Muscle layer of duodenum (tissue), 2 donors: ENCODE measurements around the gene PLCB3.

Experiments
- H3K27ac ChIP-seq: one replicate; pipeline ENCODE4 v1.7.0; 2013; ENCODE audit warnings: mild to moderate bottlenecking, low read length
- H3K27me3 ChIP-seq: one replicate; pipeline ENCODE4 v1.7.0; 2013; ENCODE audit warnings: low read depth, mild to moderate bottlenecking, control low read depth, low read length
- H3K36me3 ChIP-seq, 2 donors: one replicate each; pipeline ENCODE4 v1.7.0; 2013; ENCODE audit warnings: low read length in 2 of 2, control low read depth in 1 of 2, mild to moderate bottlenecking in 1 of 2; ENCODE audit not compliant: insufficient read depth in 2 of 2, control insufficient read depth in 1 of 2
- H3K4me1 ChIP-seq, 2 donors: one replicate each; pipeline ENCODE4 v1.7.0; 2013; ENCODE audit warnings: low read length in 2 of 2, mild to moderate bottlenecking in 2 of 2, control low read depth in 1 of 2, moderate library complexity in 1 of 2; ENCODE audit not compliant: insufficient read depth in 2 of 2, control insufficient read depth in 1 of 2
- H3K4me3 ChIP-seq, 2 donors: one replicate each; pipeline ENCODE4 v1.7.0; 2013; ENCODE audit warnings: low read length in 2 of 2, low read depth in 1 of 2, mild to moderate bottlenecking in 1 of 2
- H3K9me3 ChIP-seq, 2 donors: one replicate each; pipeline ENCODE4 v1.7.0; 2013; ENCODE audit warnings: low read length in 2 of 2, control low read depth in 1 of 2, mild to moderate bottlenecking in 1 of 2; ENCODE audit not compliant: control insufficient read depth in 1 of 2
- donor health status: healthy.

PLCB3 gene

DNA sequence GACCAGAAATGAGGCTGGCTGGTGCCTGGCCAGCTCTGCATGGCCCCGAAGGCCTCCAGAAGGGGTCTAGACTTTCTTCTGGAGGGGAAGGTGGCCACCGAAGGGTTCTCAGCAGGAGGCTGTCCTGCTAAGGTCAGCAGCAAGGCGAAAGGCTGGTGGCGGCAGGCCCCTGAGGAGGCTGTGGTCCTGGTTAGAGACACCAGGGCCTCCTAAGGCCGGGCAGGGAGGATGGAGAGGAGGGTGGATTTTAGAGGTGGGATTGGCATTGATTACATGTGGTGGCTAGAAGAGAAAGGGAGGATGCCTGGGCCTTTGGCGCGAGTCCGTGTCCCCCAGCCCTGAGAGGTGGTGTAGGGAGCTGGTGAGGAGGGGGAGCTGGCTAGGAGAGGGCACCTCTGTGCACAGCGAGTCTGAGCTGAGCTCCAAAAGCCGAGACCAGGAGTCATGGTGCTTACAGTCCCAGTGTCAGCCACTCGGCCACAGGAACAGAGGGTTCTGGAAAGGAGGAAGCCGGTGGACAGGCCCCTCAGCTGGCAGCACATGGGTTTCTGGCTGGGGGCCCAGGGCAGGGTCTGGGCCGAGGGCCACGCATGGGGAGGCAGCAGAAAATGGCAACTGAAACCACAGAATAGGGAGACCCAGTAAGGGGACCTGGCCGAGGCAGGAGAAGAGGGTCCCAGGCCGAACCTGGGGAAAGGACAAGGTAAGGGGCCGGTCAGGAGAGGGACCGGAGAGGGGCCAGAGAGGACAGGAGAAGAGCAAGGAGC is 42.4 kb upstream of the PLCB3 start:
- Histone ChIP-seq H3K9me3 (no peaks in the 10 kb centered on the region), H3K4me1 (peaks cover 3 to 14% of the 10 kb centered on the region in 2 donors), H3K27ac (no peak overlapping the region), H3K27me3 (no peaks in the 10 kb centered on the region), H3K4me3 (no peak overlapping the region), H3K36me3 (peaks cover 3 to 23% of the 10 kb centered on the region in 2 donors)

- H3K36me3 ChIP-seq = peaks cover 0 to 17% of the 10 kb centered on the region in 2 donors
- no peak overlapping the region for H3K4me3 ChIP-seq
- H3K4me1 ChIP-seq = peaks cover 0 to 9% of the 10 kb centered on the region in 2 donors
- H3K27me3 ChIP-seq = no peaks in the 10 kb centered on the region
- H3K9me3 ChIP-seq = no peaks in the 10 kb centered on the region
- H3K27ac ChIP-seq = no peak overlapping the region
Observed at GRCh38 chr11:64209563-64209843, 41.8 kb upstream of the PLCB3 start.

DNA sequence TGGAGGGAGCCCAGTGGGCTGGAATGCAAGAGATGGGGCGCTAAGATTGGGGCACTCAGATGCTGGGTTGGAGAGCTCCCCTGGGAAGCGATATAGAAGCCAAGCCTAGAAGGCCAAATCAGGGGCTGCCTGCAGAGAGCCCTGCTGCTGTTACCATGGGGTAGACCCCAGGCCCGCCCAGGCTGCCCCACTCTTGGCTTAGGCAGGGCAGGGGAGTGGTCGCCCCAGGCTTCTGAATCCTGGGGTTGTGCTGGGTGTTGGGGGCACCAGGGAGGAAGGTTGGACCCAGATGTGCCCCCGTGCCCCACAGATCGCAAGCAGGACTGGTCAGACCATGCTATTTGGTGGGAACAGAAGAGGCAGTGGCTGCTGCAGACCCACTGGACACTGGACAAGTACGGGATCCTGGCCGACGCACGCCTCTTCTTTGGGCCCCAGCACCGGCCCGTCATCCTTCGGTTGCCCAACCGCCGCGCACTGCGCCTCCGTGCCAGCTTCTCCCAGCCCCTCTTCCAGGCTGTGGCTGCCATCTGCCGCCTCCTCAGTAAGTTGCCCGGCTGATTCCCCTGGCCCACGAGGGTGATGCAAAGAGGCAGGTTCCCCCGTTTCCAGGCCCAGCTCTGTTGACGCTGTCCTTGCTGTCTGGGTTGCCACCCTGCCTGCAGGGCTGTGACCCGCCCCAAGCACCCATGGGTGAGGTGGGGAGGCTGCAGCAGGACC is 40.9 kb upstream of the PLCB3 start:
- H3K9me3 ChIP-seq = no peaks in the 10 kb centered on the region
- peaks cover 0 to 15% of the 10 kb centered on the region in 2 donors for H3K36me3 ChIP-seq
- H3K4me3 ChIP-seq = no peak overlapping the region
- no peak overlapping the region for H3K27ac ChIP-seq
- peaks cover 0 to 5% of the 10 kb centered on the region in 2 donors for H3K4me1 ChIP-seq
- no peaks in the 10 kb centered on the region for H3K27me3 ChIP-seq

- H3K9me3 ChIP-seq = no peaks in the 10 kb centered on the region
- H3K4me1 ChIP-seq = peaks cover 0 to 5% of the 10 kb centered on the region in 2 donors
- peaks cover 0 to 8% of the 10 kb centered on the region in 2 donors for H3K36me3 ChIP-seq
- no peaks in the 10 kb centered on the region for H3K27me3 ChIP-seq
- H3K27ac ChIP-seq = no peak overlapping the region
- H3K4me3 ChIP-seq = no peak overlapping the region
Observed at GRCh38 chr11:64211181-64211872, 40.0 kb upstream of the PLCB3 start.

DNA sequence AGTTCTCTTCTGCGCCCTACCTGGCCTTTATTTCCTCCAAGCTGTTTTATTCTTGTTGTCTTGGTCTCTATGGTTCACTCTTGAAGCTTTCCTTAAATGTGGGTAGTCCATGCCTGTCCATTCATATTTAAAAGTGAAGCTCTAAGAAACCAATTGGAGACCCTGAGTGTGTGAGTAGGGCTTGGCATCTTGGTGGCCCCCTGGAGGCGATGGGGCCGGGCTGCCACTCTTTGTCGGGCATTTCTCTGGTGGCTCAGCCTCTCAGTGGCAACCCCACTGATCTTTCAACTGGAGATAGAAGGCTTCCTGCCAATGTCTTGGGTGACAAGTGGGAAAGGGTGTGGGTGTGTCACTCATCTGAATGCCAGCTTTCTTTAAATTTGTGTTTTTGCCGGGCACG is 34.5 kb upstream of the PLCB3 start:
- Histone ChIP-seq H3K4me1 (no peaks in the 10 kb centered on the region), H3K36me3 (peaks cover 3 to 16% of the 10 kb centered on the region in 2 donors)

GRCh38 chr11:64218628-64219353 is 32.5 kb upstream of the PLCB3 start:
- Histone ChIP-seq H3K4me3 (no peak overlapping the region), H3K4me1 (no peaks in the 10 kb centered on the region), H3K27ac (no peak overlapping the region), H3K9me3 (no peaks in the 10 kb centered on the region), H3K36me3 (peaks cover 3 to 16% of the 10 kb centered on the region in 2 donors), H3K27me3 (no peaks in the 10 kb centered on the region)

More for the DNA sequence above, 34.5 kb upstream of the PLCB3 start:
- Histone ChIP-seq H3K27me3 (no peaks in the 10 kb centered on the region), H3K27ac (no peak overlapping the region), H3K4me3 (no peak overlapping the region), H3K9me3 (no peaks in the 10 kb centered on the region)

- Histone ChIP-seq H3K36me3 (peaks cover 3 to 16% of the 10 kb centered on the region in 2 donors), H3K4me1 (no peaks in the 10 kb centered on the region), H3K9me3 (no peaks in the 10 kb centered on the region), H3K27me3 (no peaks in the 10 kb centered on the region), H3K4me3 (no peak overlapping the region), H3K27ac (no peak overlapping the region)
Observed at GRCh38 chr11:64219354-64219684, 32.0 kb upstream of the PLCB3 start.

- H3K36me3 ChIP-seq = peaks cover 3 to 16% of the 10 kb centered on the region in 2 donors
- no peaks in the 10 kb centered on the region for H3K27me3 ChIP-seq
- H3K4me3 ChIP-seq = no peak overlapping the region
- H3K9me3 ChIP-seq = no peaks in the 10 kb centered on the region
- no peak overlapping the region for H3K27ac ChIP-seq
- H3K4me1 ChIP-seq = no peaks in the 10 kb centered on the region
Observed at GRCh38 chr11:64219755-64220154, 31.6 kb upstream of the PLCB3 start.

- Histone ChIP-seq H3K9me3 (no peaks in the 10 kb centered on the region), H3K27me3 (no peaks in the 10 kb centered on the region), H3K36me3 (peaks cover 3 to 16% of the 10 kb centered on the region in 2 donors), H3K4me3 (no peak overlapping the region), H3K4me1 (peaks cover 0 to 4% of the 10 kb centered on the region in 2 donors), H3K27ac (no peak overlapping the region)
Observed at GRCh38 chr11:64220271-64220670, 31.1 kb upstream of the PLCB3 start.

GRCh38 chr11:64220798-64221197 is 30.5 kb upstream of the PLCB3 start:
- Histone ChIP-seq H3K27ac (no peak overlapping the region), H3K4me3 (no peak overlapping the region), H3K27me3 (no peaks in the 10 kb centered on the region), H3K36me3 (peaks cover 3 to 16% of the 10 kb centered on the region in 2 donors), H3K4me1 (peaks cover 0 to 8% of the 10 kb centered on the region in 2 donors), H3K9me3 (no peaks in the 10 kb centered on the region)

DNA sequence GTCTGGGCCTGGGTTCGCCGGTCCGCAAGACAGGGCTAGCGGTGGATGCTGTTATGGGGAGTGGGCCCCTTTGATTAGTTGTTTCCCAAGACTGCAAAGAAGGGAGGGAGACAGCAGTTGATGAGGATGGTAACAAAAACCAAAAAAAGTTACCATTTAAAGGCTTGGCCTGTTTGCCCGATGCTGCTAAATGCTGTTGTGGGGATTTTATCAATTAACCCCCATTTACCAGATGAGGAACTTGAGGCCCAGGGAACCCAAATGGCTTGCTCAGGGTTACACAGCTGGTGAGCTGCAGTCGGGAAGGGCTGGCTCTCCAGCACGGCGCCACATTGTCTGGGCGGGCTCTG is 28.7 kb upstream of the PLCB3 start:
- Histone ChIP-seq H3K36me3 (peaks cover 3 to 16% of the 10 kb centered on the region in 2 donors), H3K27me3 (no peaks in the 10 kb centered on the region), H3K9me3 (no peaks in the 10 kb centered on the region), H3K27ac (no peak overlapping the region), H3K4me3 (no peak overlapping the region), H3K4me1 (peaks cover 0 to 20% of the 10 kb centered on the region in 2 donors)
